H1 (cell line): ENCODE results near the gene GP9. TPM values are rescaled to one million over a fixed set of nuclear protein-coding genes. Genes with fewer than 3 reads are reported as not detected.

Source experiments
- CTCF ChIA-PET: fragments of 300-600 bp; sonication (Branson Sonifier 250); formaldehyde crosslinking; loops from one replicate; lab custom pipeline; 2021; ENCODE audit not compliant: partially characterized antibody; lab: Charles Lee
- POLR2A ChIA-PET: fragments of 300-600 bp; sonication (Branson Sonifier 250); formaldehyde crosslinking; loops from one replicate; lab custom pipeline; 2021; ENCODE audit warnings: inconsistent platforms; ENCODE audit not compliant: partially characterized antibody; lab: Charles Lee
- DNase-seq, 2 experiments: peaks; one replicate each; pipeline versions ENCODE4 v3.0.0 to v3.0.0-alpha.2; 2010 to 2022; ENCODE audit warnings: low spot score in 2 of 2, low read depth in 1 of 2, mixed read lengths in 1 of 2
- FAIRE-seq: peaks from 2 replicates; lab custom pipeline; 2011; peaks lifted over from hg19 to GRCh38; lab: Jason Lieb, UNC
- H2AFZ ChIP-seq: 2 replicates; pipeline ENCODE4 v1.8.1; 2012; ENCODE audit warnings: low read length, inconsistent platforms
- H2AK5ac ChIP-seq: 2 replicates; pipeline ENCODE4 v1.6.1; 2013; ENCODE audit warnings: low read depth, low read length
- H2BK120ac ChIP-seq: replicated peaks from 2 replicates; pipeline ENCODE3; 2013; ENCODE audit warnings: low read depth, low read length, inconsistent platforms
- H2BK12ac ChIP-seq: 2 replicates; pipeline ENCODE4 v1.6.1; 2013; ENCODE audit warnings: low read depth, low read length
- H2BK15ac ChIP-seq: 2 replicates; pipeline ENCODE4 v1.6.1; 2013; ENCODE audit warnings: low read length
- H2BK20ac ChIP-seq: 2 replicates; pipeline ENCODE4 v1.6.1; 2013; ENCODE audit warnings: low read length
- H2BK5ac ChIP-seq: 2 replicates; pipeline ENCODE4 v1.6.1; 2013; ENCODE audit warnings: low read depth, low read length
- H3K14ac ChIP-seq: 2 replicates; pipeline ENCODE4 v1.6.1; 2013; ENCODE audit warnings: inconsistent platforms; ENCODE audit not compliant: insufficient read length
- H3K18ac ChIP-seq: 2 replicates; pipeline ENCODE4 v1.6.1; 2013; ENCODE audit warnings: low read length; ENCODE audit errors: extremely low read depth
- H3K23ac ChIP-seq: 2 replicates; pipeline ENCODE4 v1.6.1; 2013; ENCODE audit warnings: inconsistent platforms; ENCODE audit not compliant: insufficient read length
- H3K23me2 ChIP-seq: 2 replicates; pipeline ENCODE4 v1.6.1; 2013; ENCODE audit warnings: low read depth, low read length
- H3K27ac ChIP-seq: 2 replicates; pipeline ENCODE4 v1.6.1; 2011; ENCODE audit warnings: low read depth, low read length, inconsistent platforms
- H3K27me3 ChIP-seq, 4 experiments: replicated peaks in 1 of 4; 1 replicate in 1 of 4; 2 replicates in 3 of 4; pipeline versions ENCODE4 v1.6.1 to v1.8.1; 2011 to 2013; ENCODE audit warnings: low read length in 3 of 4, mild to moderate bottlenecking in 3 of 4, inconsistent platforms in 2 of 4, mixed read lengths in 2 of 4, moderate library complexity in 1 of 4; ENCODE audit not compliant: control insufficient read depth in 3 of 4, insufficient read depth in 3 of 4; ENCODE audit errors: extremely low read depth in 1 of 4
- H3K36me3 ChIP-seq, 4 experiments: 2 replicates each; pipeline versions ENCODE4 v1.6.1 to v1.8.1; 2011 to 2013; ENCODE audit warnings: mild to moderate bottlenecking in 4 of 4, low read length in 3 of 4, moderate library complexity in 2 of 4, control low read depth in 1 of 4, inconsistent platforms in 1 of 4; ENCODE audit not compliant: insufficient read depth in 4 of 4, control insufficient read depth in 2 of 4
- H3K4ac ChIP-seq: replicated peaks from 2 replicates; pipeline ENCODE3; 2013; ENCODE audit warnings: low read length, low read depth, mixed read lengths, inconsistent platforms; ENCODE audit not compliant: insufficient read length
- H3K4me1 ChIP-seq, 4 experiments: replicated peaks in 1 of 4; 1 replicate in 1 of 4; 2 replicates in 3 of 4; pipeline versions ENCODE4 v1.6.1 to v1.8.1; 2011 to 2013; ENCODE audit warnings: low read length in 3 of 4, inconsistent platforms in 2 of 4, mixed read lengths in 1 of 4; ENCODE audit not compliant: insufficient read depth in 4 of 4, control insufficient read depth in 3 of 4
- H3K4me2 ChIP-seq, 2 experiments: 2 replicates each; pipeline versions ENCODE4 v1.6.1 to v1.8.1; 2011 to 2013; ENCODE audit warnings: low read depth in 2 of 2, low read length in 2 of 2, control low read depth in 1 of 2, inconsistent platforms in 1 of 2, mild to moderate bottlenecking in 1 of 2; ENCODE audit not compliant: insufficient read depth in 1 of 2
- H3K4me3 ChIP-seq, 4 experiments: fragments of 200-600, 300-600 bp in 1 of 4; sonication (generic), shearing (Covaris generic), sonication (Bioruptor Twin) in 1 of 4; 2 replicates each; pipeline versions ENCODE4 v1.5.1 to v1.8.1; 2011 to 2016; ENCODE audit warnings: low read length in 4 of 4, low read depth in 3 of 4, control low read depth in 2 of 4, inconsistent platforms in 2 of 4, mild to moderate bottlenecking in 2 of 4, mixed read lengths in 1 of 4, moderate library complexity in 1 of 4; ENCODE audit not compliant: insufficient read depth in 2 of 4; ENCODE audit errors: extremely low read depth in 1 of 4
- H3K56ac ChIP-seq: replicated peaks from 2 replicates; pipeline ENCODE3; 2013; ENCODE audit warnings: low read depth, mild to moderate bottlenecking, mixed read lengths, low read length, inconsistent platforms; ENCODE audit not compliant: insufficient read length
- H3K79me1 ChIP-seq: 2 replicates; pipeline ENCODE4 v1.6.1; 2013; ENCODE audit warnings: low read depth, low read length, control low read depth
- H3K79me2 ChIP-seq, 2 experiments: 2 replicates each; pipeline versions ENCODE4 v1.6.1 to v1.8.1; 2012 to 2013; ENCODE audit warnings: low read length in 2 of 2, mild to moderate bottlenecking in 2 of 2, inconsistent platforms in 1 of 2; ENCODE audit not compliant: insufficient read depth in 2 of 2, control insufficient read depth in 1 of 2
- H3K9ac ChIP-seq, 4 experiments: replicated peaks in 1 of 4; 1 replicate in 1 of 4; 2 replicates in 3 of 4; pipeline versions ENCODE4 v1.6.1 to v1.8.1; 2011 to 2013; ENCODE audit warnings: low read depth in 3 of 4, low read length in 3 of 4, control low read depth in 2 of 4, mild to moderate bottlenecking in 2 of 4, moderate library complexity in 2 of 4, inconsistent platforms in 1 of 4; ENCODE audit errors: extremely low read depth in 1 of 4
- H3K9me3 ChIP-seq, 2 experiments: 2 replicates each; pipeline versions ENCODE4 v1.6.1 to v1.8.1; 2012 to 2013; ENCODE audit warnings: mild to moderate bottlenecking in 2 of 2, moderate library complexity in 2 of 2, control low read depth in 1 of 2, inconsistent platforms in 1 of 2, low read depth in 1 of 2, low read length in 1 of 2, mixed read lengths in 1 of 2; ENCODE audit not compliant: insufficient read depth in 2 of 2
- H4K20me1 ChIP-seq, 2 experiments: replicated peaks in 1 of 2; 2 replicates each; pipeline versions ENCODE3 to v1.8.1; 2011 to 2013; ENCODE audit warnings: inconsistent platforms in 2 of 2, low read length in 2 of 2, mild to moderate bottlenecking in 1 of 2; ENCODE audit not compliant: insufficient read depth in 2 of 2, control insufficient read depth in 1 of 2
- H4K5ac ChIP-seq: 2 replicates; pipeline ENCODE4 v1.6.1; 2013; ENCODE audit warnings: low read length, low read depth, mixed read lengths, inconsistent platforms; ENCODE audit not compliant: insufficient read length
- H4K8ac ChIP-seq: 2 replicates; pipeline ENCODE4 v1.8.0; 2013; ENCODE audit warnings: mild to moderate bottlenecking, moderate library complexity, low read length, inconsistent platforms; ENCODE audit not compliant: insufficient read depth; ENCODE audit errors: extremely low read depth
- H4K91ac ChIP-seq: replicated peaks from 2 replicates; pipeline ENCODE3; 2013; ENCODE audit warnings: low read length, mixed read lengths, inconsistent platforms; ENCODE audit not compliant: insufficient read length
- KDM1A ChIP-seq: fragments of 200-600, 300-600 bp; sonication (generic); IDR thresholded peaks from 2 replicates; pipeline ENCODE4 v1.7.1; 2016; ENCODE audit warnings: mild to moderate bottlenecking, low read length, borderline replicate concordance
- WGBS, 2 experiments: shearing (Covaris generic) in 1 of 2; methylation state at CpG; one replicate each; pipeline versions ENCODE4 v1.1.6 to v1.1.7; 2013 to 2015; ENCODE audit warnings: low lambda C conversion rate in 2 of 2, mixed read lengths in 2 of 2, inconsistent platforms in 1 of 2, low coverage in 1 of 2, missing lambda C conversion rate in 1 of 2; ENCODE audit not compliant: insufficient replicate concordance in 2 of 2, insufficient coverage in 1 of 2, insufficient read length in 1 of 2; ENCODE audit errors: extremely low coverage in 1 of 2, missing lambda C conversion rate in 1 of 2; 5-methylcytosine and 5-hydroxymethylcytosine counted together
- polyA plus RNA-seq, 7 experiments: library from polyadenylated mRNA; depleted of rRNA in 3 of 7; stranded (reverse) in 5 of 7; unstranded in 2 of 7; fragments of >200 nt in 5 of 7; fragments of 200-250 nt in 2 of 7; gene quantifications; 1 replicate in 5 of 7; 2 replicates in 1 of 7; 4 replicates in 1 of 7; pipeline versions ENCODE4 v1.2.1 to v1.2.3, GENCODE V29; 2011 to 2013; ENCODE audit warnings: missing spikeins in 2 of 7, mixed read lengths in 2 of 7
- total RNA-seq: library from RNA; stranded (reverse); fragmentation: NEBNext Ultra II Directional; extraction: Animal tissue kit (Norgen Biotek cat#: 25700); gene quantifications from 2 replicates; pipeline ENCODE4 v1.2.1, GENCODE V29; 2021

Gene GP9
- total and polyA plus RNA-seq, 2 of the 8 experiments (the other 6 are each of a cell fraction or from before 2014, with no cell fraction given): not detected

- no peaks in the 10 kb centered on the region for H3K36me3 ChIP-seq
- DNase-seq (no peak), FAIRE-seq (no peak)
- no peak overlapping the region for H3K4me2 ChIP-seq
- H2BK20ac ChIP-seq: no peak overlapping the region
- H3K27me3 ChIP-seq: no peaks in the 10 kb centered on the region; a peak in 1 of 7 replicates
- no peaks in the 10 kb centered on the region for H3K23me2 ChIP-seq
- no peak overlapping the region for H3K23ac ChIP-seq
- no peak overlapping the region for H3K56ac ChIP-seq
- no peak overlapping the region for H3K18ac ChIP-seq
- no peak overlapping the region for H2BK5ac ChIP-seq
- H4K5ac ChIP-seq: no peak overlapping the region
- H3K27ac ChIP-seq: no peak overlapping the region
- H4K20me1 ChIP-seq: no peaks in the 10 kb centered on the region
- no peak overlapping the region for H3K9ac ChIP-seq
- ChIA-PET POLR2A (interaction anchor here (0.6 to 1.3 kb wide), 2 partner anchors 10 to 33 kb away, joined by 3 to 4 read pairs; no protein-coding TSS in a partner anchor), CTCF (interaction anchor here (0.6 to 8.4 kb wide), 5 partner anchors 11 to 293 kb away, joined by 3 to 84 read pairs (median 5); no protein-coding TSS in a partner anchor)
- H4K91ac ChIP-seq: no peak overlapping the region
- H2AFZ ChIP-seq: no peak overlapping the region
- no peak overlapping the region for H2BK12ac ChIP-seq
- peaks cover under 1 to 15% (median 3%) of the 10 kb centered on the region in 4 experiments; a peak in 6 of 7 replicates for H3K4me1 ChIP-seq
- H3K79me1 ChIP-seq: no peaks in the 10 kb centered on the region
- H3K9me3 ChIP-seq: no peaks in the 10 kb centered on the region
- no peak overlapping the region for H2BK15ac ChIP-seq
- H3K79me2 ChIP-seq: no peaks in the 10 kb centered on the region
- no peak overlapping the region for H3K4ac ChIP-seq
- H2AK5ac ChIP-seq: no peak overlapping the region
- 85% methylated on average over 11 of the region's 11 CpGs; no CpG with 5 or more reads in 1 of the 2 experiments for WGBS, 2 experiments
- no peak overlapping the region for H3K4me3 ChIP-seq
- no peak overlapping the region for H2BK120ac ChIP-seq
- no peak overlapping the region for H4K8ac ChIP-seq
- H3K14ac ChIP-seq: no peak overlapping the region
- TF ChIP-seq KDM1A: peak; percentile 60; the same call in 1 of the 2 replicates
Observed at GRCh38 chr3:129035360-129036221, 25.0 kb upstream of the GP9 start.
